K562 (cell line): ENCODE results near the gene MRPL55. TPM values are rescaled to one million over a fixed set of nuclear protein-coding genes. Genes with fewer than 3 reads are reported as not detected.
A peak's percentile ranks its signal among the peaks of the same experiment; 100 is the strongest.

ENCODE experiments used
- BRCA1 ChIP-seq, 2 experiments: fragments of 450-650 bp in 1 of 2; sonication (generic) in 1 of 2; formaldehyde crosslinking in 1 of 2; IDR thresholded peaks; 2 replicates each; pipeline versions ENCODE4 v1.5.0 to v1.6.1; 2017 to 2020; ENCODE audit warnings: mild to moderate bottlenecking in 1 of 2, missing genetic modification reagents in 1 of 2
- HBP1 ChIP-seq: fragments of 450-650 bp; formaldehyde crosslinking; IDR thresholded peaks from 2 replicates; pipeline ENCODE4 v1.4.0; 2022; ENCODE audit warnings: missing genetic modification characterization
- TBL1XR1 ChIP-seq, 2 experiments: IDR thresholded peaks; 2 replicates each; pipeline ENCODE4 v1.6.1; 2012; ENCODE audit warnings: improper control_type of control experiment in 2 of 2, low read length in 2 of 2, mild to moderate bottlenecking in 1 of 2
- TFAP4 ChIP-seq: sonication (generic); formaldehyde crosslinking; IDR thresholded peaks from 2 replicates; pipeline ENCODE4 v1.8.0; 2022; ENCODE audit warnings: missing genetic modification reagents, mild to moderate bottlenecking, moderate library complexity, borderline replicate concordance
- polyA plus RNA-seq, 8 experiments: library from polyadenylated mRNA; depleted of rRNA in 4 of 8; stranded (reverse) in 5 of 8; unstranded in 3 of 8; fragments of >200 nt; fragmentation: Nextera tagmentation in 2 of 8; fragmentation: Illumina TruSeq in 1 of 8; extraction: Ambion mirVana in 2 of 8; extraction: Trizol in 1 of 8; gene quantifications; 2 replicates each; pipeline versions ENCODE4 v1.2.1 to v1.2.3, GENCODE V29; 2011 to 2014; ENCODE audit warnings: inconsistent platforms in 1 of 8, missing spikeins in 1 of 8
- total RNA-seq, 7 experiments: library from RNA; depleted of rRNA in 6 of 7; stranded (reverse); fragments of >200 nt in 6 of 7; fragmentation: Illumina TruSeq in 2 of 7; extraction: Trizol in 2 of 7; gene quantifications; 2 replicates each; pipeline versions ENCODE4 v1.2.1 to v1.2.3, GENCODE V29; 2011 to 2021; ENCODE audit warnings: low replicate concordance in 1 of 7
- TF ChIP-seq, protein P1 (sequence below): sonication (generic); formaldehyde crosslinking; IDR thresholded peaks from 2 replicates; pipeline ENCODE4 v1.9.0; 2022; ENCODE audit warnings: mild to moderate bottlenecking, missing genetic modification reagents
- TF ChIP-seq, protein P2 (sequence below): fragments of 450-650 bp; formaldehyde crosslinking; IDR thresholded peaks from 2 replicates; pipeline ENCODE4 v1.4.0; 2020; ENCODE audit warnings: mild to moderate bottlenecking

MRPL55 gene
- total and polyA plus RNA-seq, 9 of the 15 experiments (the other 6 are each of a cell fraction or from before 2014, with no cell fraction given): 34.9 to 228 (median 81.0) TPM

- TF ChIP-seq HBP1 (CRISPR knock-in tag) (no peak), BRCA1 (IDR thresholded peaks at IDR 0.05) (no peak), BRCA1 (CRISPR knock-in tag; IDR thresholded peaks at IDR 0.05) (0 out of 2 replicates have a peak, but pooled peaks have one; percentile 41), TFAP4 (peak; percentile 50; the same call in 1 of the 2 replicates), TBL1XR1 (IDR thresholded peaks at IDR 0.05; ENCODE audit: low read length in 2 of 2) (peak in 1 of 2 experiments; percentile 27; a peak in 1 of 4 replicates)
- TF ChIP-seq, protein P1, sequence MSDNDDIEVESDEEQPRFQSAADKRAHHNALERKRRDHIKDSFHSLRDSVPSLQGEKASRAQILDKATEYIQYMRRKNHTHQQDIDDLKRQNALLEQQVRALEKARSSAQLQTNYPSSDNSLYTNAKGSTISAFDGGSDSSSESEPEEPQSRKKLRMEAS (CRISPR knock-in tag): peak; percentile 86
- TF ChIP-seq, protein P2, sequence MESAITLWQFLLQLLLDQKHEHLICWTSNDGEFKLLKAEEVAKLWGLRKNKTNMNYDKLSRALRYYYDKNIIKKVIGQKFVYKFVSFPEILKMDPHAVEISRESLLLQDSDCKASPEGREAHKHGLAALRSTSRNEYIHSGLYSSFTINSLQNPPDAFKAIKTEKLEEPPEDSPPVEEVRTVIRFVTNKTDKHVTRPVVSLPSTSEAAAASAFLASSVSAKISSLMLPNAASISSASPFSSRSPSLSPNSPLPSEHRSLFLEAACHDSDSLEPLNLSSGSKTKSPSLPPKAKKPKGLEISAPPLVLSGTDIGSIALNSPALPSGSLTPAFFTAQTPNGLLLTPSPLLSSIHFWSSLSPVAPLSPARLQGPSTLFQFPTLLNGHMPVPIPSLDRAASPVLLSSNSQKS: no peak
Observed at GRCh38 chr1:228141226-228142044, 32.3 kb upstream of the MRPL55 start (continued).
